PC-9 (cell line): ENCODE measurements around the gene SLC25A29. TPM values are rescaled to one million over a fixed set of nuclear protein-coding genes. Genes with fewer than 3 reads are reported as not detected.

ENCODE experiments used
- BruUV-seq: library from RNA; stranded (reverse); fragments of 400-500 nt; replicated peaks from 2 replicates; lab custom pipeline; 2021; lab: Mats Ljungman, UMichigan
- CTCF ChIA-PET: fragments of 300-600 bp; sonication (Branson Sonifier 250); formaldehyde crosslinking; loops from one replicate; lab custom pipeline; 2022; ENCODE audit warnings: antibody characterized with exemption; lab: Charles Lee
- POLR2A ChIA-PET: fragments of 300-600 bp; sonication (Branson Sonifier 250); formaldehyde crosslinking; loops from one replicate; lab custom pipeline; 2022; ENCODE audit warnings: antibody characterized with exemption; ENCODE audit not compliant: unreplicated experiment; lab: Charles Lee
- DNase-seq, 2 experiments: peaks; one replicate each; pipeline versions ENCODE4 v3.0.0 to v3.0.0-alpha.2; 2015 to 2022; ENCODE audit warnings: mixed read lengths in 1 of 2
- H2AFZ ChIP-seq: fragments of 200-600 bp; sonication (generic); 2 replicates; pipeline ENCODE4 v1.8.1; 2017; ENCODE audit warnings: antibody characterized with exemption
- H3F3A ChIP-seq: fragments of 200-600 bp; sonication (generic); 2 replicates; pipeline ENCODE4 v1.8.1; 2017; ENCODE audit warnings: antibody characterized with exemption, mild to moderate bottlenecking, low read depth; ENCODE audit not compliant: insufficient read depth
- H3K27ac ChIP-seq: fragments of 200-600 bp; sonication (generic); 2 replicates; pipeline ENCODE4 v1.6.1; 2016; ENCODE audit warnings: mixed run types
- H3K27me3 ChIP-seq: fragments of 200-600 bp; sonication (generic); 2 replicates; pipeline ENCODE4 v1.6.1; 2016; ENCODE audit warnings: low read depth, mixed run types; ENCODE audit not compliant: insufficient read depth
- H3K36me3 ChIP-seq: fragments of 200-600 bp; sonication (generic); 2 replicates; pipeline ENCODE4 v1.6.1; 2016; ENCODE audit warnings: low read depth, mixed run types
- H3K4me1 ChIP-seq: fragments of 200-600 bp; sonication (generic); replicated peaks from 2 replicates; pipeline ENCODE4 v1.6.1; 2016; ENCODE audit warnings: mixed run types; ENCODE audit not compliant: insufficient read depth
- H3K4me2 ChIP-seq: fragments of 200-600 bp; sonication (generic); 2 replicates; pipeline ENCODE4 v1.6.1; 2017; ENCODE audit warnings: mixed run types
- H3K4me3 ChIP-seq: fragments of 200-600 bp; sonication (generic); 2 replicates; pipeline ENCODE4 v1.6.1; 2016; ENCODE audit warnings: mixed run types
- H3K79me2 ChIP-seq: fragments of 200-600 bp; sonication (generic); 2 replicates; pipeline ENCODE4 v1.6.1; 2017; ENCODE audit warnings: low read depth, mixed run types
- H3K9me2 ChIP-seq: fragments of 200-600 bp; sonication (generic); 2 replicates; pipeline ENCODE4 v1.8.1; 2017; ENCODE audit warnings: mild to moderate bottlenecking; ENCODE audit not compliant: insufficient read depth
- H3K9me3 ChIP-seq: fragments of 200-600 bp; sonication (generic); 2 replicates; pipeline ENCODE4 v1.8.1; 2016; ENCODE audit warnings: low read depth; ENCODE audit not compliant: insufficient read depth
- H4K20me1 ChIP-seq: fragments of 200-600 bp; sonication (generic); 2 replicates; pipeline ENCODE4 v1.8.1; 2017; ENCODE audit not compliant: insufficient read depth
- EZH2 ChIP-seq: fragments of 200-600 bp; sonication (generic); IDR thresholded peaks from 2 replicates; pipeline ENCODE4 v1.8.0; 2017; ENCODE audit warnings: antibody characterized with exemption, low read depth
- intact Hi-C: fragments of 100-400 bp; cut with micrococcal nuclease; formaldehyde crosslinking; loops from one replicate; pipeline ENCODE4 v1.10.0; 2022; ENCODE audit not compliant: unreplicated experiment
- total RNA-seq: library from RNA; stranded (reverse); gene quantifications from 2 replicates; pipeline ENCODE4 v1.2.3, GENCODE V29; 2021
- TF ChIP-seq, protein P1 (sequence below): fragments of 200-600 bp; sonication (generic); conservative IDR thresholded peaks from 2 replicates; pipeline ENCODE4 v1.6.1; 2017; ENCODE audit warnings: mixed run types, antibody characterized with exemption, mild to moderate bottlenecking, moderate library complexity

The SLC25A29 gene
- total RNA-seq, 1 experiment from 2014 or later, result 6.9 TPM

GRCh38 chr14:100262545-100262944 lies 43.7 kb downstream of the SLC25A29 start:
- ChIA-PET POLR2A (no interaction called here), CTCF (no interaction called here)
- Histone ChIP-seq H2AFZ (no peak overlapping the region), H3K27ac (no peak overlapping the region), H3K27me3 (no peaks in the 10 kb centered on the region), H3K9me2 (no peaks in the 10 kb centered on the region), H3K36me3 (no peaks in the 10 kb centered on the region), H3K4me3 (no peak overlapping the region), H3K79me2 (peaks cover 95% of the 10 kb centered on the region), H3K9me3 (no peaks in the 10 kb centered on the region), H4K20me1 (peaks cover 88% of the 10 kb centered on the region), H3K4me2 (no peak overlapping the region), H3F3A (no peaks in the 10 kb centered on the region; the same call in 1 of the 2 replicates), H3K4me1 (no peaks in the 10 kb centered on the region)
- intact Hi-C loops, result no loop called here
- TF ChIP-seq, protein P1, sequence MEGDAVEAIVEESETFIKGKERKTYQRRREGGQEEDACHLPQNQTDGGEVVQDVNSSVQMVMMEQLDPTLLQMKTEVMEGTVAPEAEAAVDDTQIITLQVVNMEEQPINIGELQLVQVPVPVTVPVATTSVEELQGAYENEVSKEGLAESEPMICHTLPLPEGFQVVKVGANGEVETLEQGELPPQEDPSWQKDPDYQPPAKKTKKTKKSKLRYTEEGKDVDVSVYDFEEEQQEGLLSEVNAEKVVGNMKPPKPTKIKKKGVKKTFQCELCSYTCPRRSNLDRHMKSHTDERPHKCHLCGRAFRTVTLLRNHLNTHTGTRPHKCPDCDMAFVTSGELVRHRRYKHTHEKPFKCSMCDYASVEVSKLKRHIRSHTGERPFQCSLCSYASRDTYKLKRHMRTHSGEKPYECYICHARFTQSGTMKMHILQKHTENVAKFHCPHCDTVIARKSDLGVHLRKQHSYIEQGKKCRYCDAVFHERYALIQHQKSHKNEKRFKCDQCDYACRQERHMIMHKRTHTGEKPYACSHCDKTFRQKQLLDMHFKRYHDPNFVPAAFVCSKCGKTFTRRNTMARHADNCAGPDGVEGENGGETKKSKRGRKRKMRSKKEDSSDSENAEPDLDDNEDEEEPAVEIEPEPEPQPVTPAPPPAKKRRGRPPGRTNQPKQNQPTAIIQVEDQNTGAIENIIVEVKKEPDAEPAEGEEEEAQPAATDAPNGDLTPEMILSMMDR, result no peak
- no peak for TF ChIP-seq EZH2
- no peak for DNase-seq
- no TSS peak for BruUV-seq

GRCh38 chr14:100261621-100262020 lies 44.6 kb downstream of the SLC25A29 start:
- Histone ChIP-seq H4K20me1 (peaks cover 91% of the 10 kb centered on the region), H3K79me2 (peaks cover 95% of the 10 kb centered on the region), H3K4me3 (no peak overlapping the region), H3K36me3 (no peaks in the 10 kb centered on the region), H3K4me1 (no peaks in the 10 kb centered on the region), H3K9me3 (no peaks in the 10 kb centered on the region), H3K9me2 (no peaks in the 10 kb centered on the region), H3K4me2 (no peak overlapping the region), H2AFZ (no peak overlapping the region), H3K27ac (no peak overlapping the region), H3F3A (no peaks in the 10 kb centered on the region; the same call in 1 of the 2 replicates), H3K27me3 (no peaks in the 10 kb centered on the region)
- ChIA-PET CTCF (no interaction called here), POLR2A (interaction anchor here (0.6 kb wide), 1 partner anchor 9 kb away, joined by 4 read pairs; no protein-coding TSS in a partner anchor)
- BruUV-seq, result no TSS peak
- no peak for DNase-seq
- intact Hi-C loops, result no loop called here
- TF ChIP-seq, protein P1, result no peak
- no peak for TF ChIP-seq EZH2

GRCh38 chr14:100256339-100256895 lies 49.8 kb downstream of the SLC25A29 start:
- Histone ChIP-seq H3K79me2 (peaks cover 97% of the 10 kb centered on the region), H3K36me3 (no peaks in the 10 kb centered on the region), H3K27me3 (no peaks in the 10 kb centered on the region), H3K9me3 (no peaks in the 10 kb centered on the region), H2AFZ (no peak overlapping the region), H3K27ac (no peak overlapping the region), H4K20me1 (peaks cover 92% of the 10 kb centered on the region), H3K4me3 (no peak overlapping the region), H3F3A (no peaks in the 10 kb centered on the region; the same call in 1 of the 2 replicates), H3K9me2 (no peaks in the 10 kb centered on the region), H3K4me2 (no peak overlapping the region), H3K4me1 (no peaks in the 10 kb centered on the region)
- BruUV-seq, result no TSS peak
- intact Hi-C loops, result no loop called here
- no peak for DNase-seq
- POLR2A ChIA-PET, result no interaction called here
- CTCF ChIA-PET, result no interaction called here
- TF ChIP-seq, protein P1, result no peak
- TF ChIP-seq EZH2, result no peak
